HG02623 (cell line): Measurements from ENCODE around the gene AP4E1.
"Not testable (repeated sequence)": the region's sequence is repeated elsewhere in the genome, so short reads cannot be mapped to it uniquely, and the experiment has no call there.

ENCODE experiments used
- ATAC-seq: cut with Tn5 transposase; IDR thresholded peaks from one replicate; pipeline ENCODE4 v1.9.1; 2021; ENCODE audit warnings: moderate library complexity; ENCODE audit not compliant: unreplicated experiment

The AP4E1 gene

DNA sequence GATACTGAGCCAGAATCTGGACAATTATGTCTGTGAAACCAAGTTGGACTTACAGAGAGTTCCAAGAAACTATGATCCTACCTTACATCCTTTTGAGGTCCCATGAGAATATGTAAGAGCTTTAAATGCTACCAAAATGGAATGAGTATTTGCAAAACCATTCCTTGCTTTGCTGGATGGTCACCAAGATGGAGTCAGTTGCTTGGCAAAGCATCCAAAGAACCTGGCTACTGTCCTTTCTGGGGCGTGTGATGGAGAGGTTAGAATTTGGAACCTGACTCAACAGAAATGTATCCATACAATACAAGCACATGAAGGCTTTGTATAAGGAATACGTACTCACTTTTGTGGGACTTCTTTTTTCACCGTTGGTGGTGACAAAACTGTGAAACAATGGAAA is 36.2 kb downstream of the AP4E1 start:
- ATAC-seq: no peak

DNA sequence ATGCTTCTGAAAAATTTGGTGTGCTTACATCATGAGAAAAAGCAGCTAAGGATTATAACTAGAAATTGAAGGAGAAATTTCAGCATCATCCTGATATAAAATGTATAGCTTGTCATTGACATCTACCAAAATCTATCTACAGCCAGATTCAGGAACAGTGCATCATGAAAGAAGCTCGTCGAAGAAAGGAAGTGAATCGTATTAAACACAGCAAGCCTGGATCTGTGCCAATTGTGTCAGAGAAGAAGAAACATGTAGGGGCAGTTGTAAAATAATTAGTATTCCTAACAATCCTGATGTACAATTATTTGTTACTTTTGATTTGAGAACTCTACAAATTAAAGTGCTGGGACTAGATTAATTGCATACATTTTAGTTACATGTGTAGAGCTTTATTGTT is 37.2 kb downstream of the AP4E1 start:
- ATAC-seq: no peak

DNA sequence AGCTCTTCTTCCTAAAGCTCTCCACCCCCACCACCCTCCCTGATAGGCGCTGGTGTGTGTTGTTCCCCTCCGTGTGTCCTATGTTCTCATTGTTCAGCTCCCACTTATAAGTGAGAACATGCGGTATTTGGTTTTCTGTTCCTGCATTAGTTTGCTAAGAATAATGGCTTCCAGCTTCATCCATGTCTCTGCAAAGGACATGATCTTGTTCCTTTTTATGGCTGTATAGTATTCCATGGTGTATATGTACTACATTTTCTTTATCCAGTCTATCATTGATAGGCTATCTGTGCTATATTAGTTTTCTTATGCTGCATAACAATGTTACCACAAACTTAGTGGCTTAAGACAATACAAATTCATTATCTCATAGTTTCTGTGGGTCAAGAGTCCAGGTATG is 42.3 kb downstream of the AP4E1 start:
- ATAC-seq: not testable (repeated sequence)

DNA sequence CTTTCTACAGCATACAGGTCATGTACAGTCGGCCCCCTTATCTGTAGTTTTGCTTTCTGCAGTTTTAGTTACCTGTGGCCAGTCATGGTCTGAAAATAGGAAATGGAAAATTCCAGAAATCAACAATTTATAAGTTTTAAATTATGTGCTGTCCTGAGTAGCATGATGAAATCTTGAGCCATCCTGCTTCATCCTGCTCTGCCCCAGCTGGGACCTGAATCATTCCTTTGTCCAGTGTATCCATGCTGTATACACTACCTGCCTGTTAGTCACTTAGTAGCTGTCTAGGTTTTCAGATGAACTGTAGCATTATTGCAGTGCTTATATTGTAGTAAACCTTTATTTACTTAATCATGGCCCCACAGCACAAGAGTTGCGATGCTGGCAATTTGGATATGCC is 44.8 kb downstream of the AP4E1 start:
- ATAC-seq: no peak

GRCh38 chr15:50954837-50955236 is 46.4 kb downstream of the AP4E1 start:
- not testable (repeated sequence) for ATAC-seq

- ATAC-seq: no peak
These were observed 51.2 kb downstream of the AP4E1 start for GRCh38 chr15:50959717-50960116.

- no peak for ATAC-seq
These were observed 55.6 kb downstream of the AP4E1 start for GRCh38 chr15:50964075-50964474.

GRCh38 chr15:50968353-50968752 is 59.9 kb downstream of the AP4E1 start:
- ATAC-seq: no peak

- no peak for ATAC-seq
These were observed 62.0 kb downstream of the AP4E1 start for GRCh38 chr15:50970524-50970923.

DNA sequence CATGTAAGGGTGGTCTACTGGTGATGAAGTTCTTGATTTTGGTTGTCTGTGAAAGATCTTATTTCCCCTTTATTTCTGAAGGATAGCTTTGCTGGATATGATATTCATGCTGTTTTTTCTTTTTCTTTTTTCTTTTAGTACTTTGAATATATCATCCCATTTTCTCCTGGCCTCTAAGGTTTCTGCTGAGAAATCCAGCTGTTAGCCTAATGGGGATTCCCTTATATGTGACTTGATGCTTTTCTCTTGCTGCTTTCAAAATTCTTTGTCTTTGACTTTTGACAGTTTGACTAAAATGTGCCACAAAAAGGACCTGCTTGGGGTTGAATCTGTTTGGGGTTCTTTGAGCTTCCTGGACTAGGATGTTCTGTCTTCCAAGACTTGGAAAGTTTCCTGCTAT is 62.6 kb downstream of the AP4E1 start:
- ATAC-seq: no peak

DNA sequence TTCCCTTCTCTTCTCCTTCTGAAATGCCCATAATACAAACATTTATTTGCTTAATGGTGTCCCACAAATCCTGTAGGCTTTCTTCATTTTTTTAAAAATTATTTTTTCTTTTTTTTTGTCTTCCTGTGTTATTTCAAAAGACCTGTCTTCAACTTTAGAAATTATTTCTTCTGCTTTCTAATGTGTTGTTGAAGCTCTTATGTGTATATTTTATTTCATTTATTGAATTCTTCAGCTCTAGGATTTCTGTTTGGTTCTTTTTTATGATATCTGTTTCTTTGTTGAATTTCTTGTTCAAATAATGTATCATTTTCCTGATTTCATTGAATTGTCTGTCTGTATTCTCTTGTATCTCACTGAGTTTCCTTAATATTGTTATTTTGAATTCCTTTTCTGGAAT is 63.1 kb downstream of the AP4E1 start:
- ATAC-seq: no peak

GRCh38 chr15:50973605-50974004 is 65.1 kb downstream of the AP4E1 start:
- no peak for ATAC-seq

- ATAC-seq: no peak
These were observed 68.7 kb downstream of the AP4E1 start for GRCh38 chr15:50977162-50977561.

GRCh38 chr15:50978580-50978979 is 70.1 kb downstream of the AP4E1 start:
- no peak for ATAC-seq

- no peak for ATAC-seq
These were observed 70.6 kb downstream of the AP4E1 start for GRCh38 chr15:50979041-50979440.

- ATAC-seq: no peak
These were observed 85.1 kb downstream of the AP4E1 start for GRCh38 chr15:50993598-50993997.

DNA sequence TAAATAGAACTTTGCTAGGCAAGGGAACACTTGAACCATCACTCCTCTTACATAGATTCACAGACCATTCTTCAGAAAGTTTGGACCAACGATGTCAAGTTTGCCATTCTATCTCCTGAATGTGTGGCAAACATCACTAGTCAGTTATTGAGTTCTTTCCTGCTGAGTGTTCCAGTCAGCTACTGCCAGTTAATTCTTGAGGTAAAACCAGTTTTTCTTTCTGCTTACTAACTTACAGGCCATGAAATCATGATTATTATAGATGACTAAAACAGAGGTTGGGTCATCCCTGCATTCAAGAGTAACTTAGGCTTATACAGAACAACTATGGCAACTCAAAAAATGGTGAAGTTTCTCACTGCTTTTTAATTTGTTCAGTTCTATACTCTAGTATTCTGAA is 88.2 kb downstream of the AP4E1 start:
- ATAC-seq: no peak

DNA sequence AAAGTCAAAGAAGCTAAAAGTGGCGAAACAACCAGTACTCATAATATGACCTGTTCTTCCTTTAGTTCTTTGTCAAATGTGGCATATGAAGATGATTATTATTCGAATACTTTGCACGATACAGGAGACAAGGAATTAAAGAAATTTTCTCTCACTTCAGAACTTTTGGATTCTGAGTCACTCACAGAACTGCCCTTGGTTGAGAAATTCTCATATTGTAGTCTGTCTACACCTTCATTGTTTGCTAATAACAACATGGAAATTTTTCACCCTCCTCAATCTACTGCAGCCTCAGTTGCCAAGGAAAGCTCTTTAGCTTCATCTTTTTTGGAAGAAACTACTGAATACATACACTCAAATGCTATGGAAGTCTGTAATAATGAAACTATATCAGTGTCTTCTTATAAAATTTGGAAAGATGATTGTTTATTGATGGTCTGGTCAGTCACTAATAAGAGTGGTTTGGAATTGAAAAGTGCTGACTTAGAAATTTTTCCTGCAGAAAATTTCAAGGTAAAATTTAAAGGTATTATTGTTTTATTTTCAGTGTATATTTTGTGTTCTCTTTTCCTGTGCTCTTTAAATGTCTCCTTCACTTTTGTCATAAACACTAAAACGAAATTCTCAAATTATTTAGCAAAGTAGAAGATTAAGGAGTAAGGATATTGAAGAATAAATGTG is 89.0 kb downstream of the AP4E1 start:
- ATAC-seq: no peak

- ATAC-seq: no peak
These were observed 95.6 kb downstream of the AP4E1 start for GRCh38 chr15:51004103-51004551.

DNA sequence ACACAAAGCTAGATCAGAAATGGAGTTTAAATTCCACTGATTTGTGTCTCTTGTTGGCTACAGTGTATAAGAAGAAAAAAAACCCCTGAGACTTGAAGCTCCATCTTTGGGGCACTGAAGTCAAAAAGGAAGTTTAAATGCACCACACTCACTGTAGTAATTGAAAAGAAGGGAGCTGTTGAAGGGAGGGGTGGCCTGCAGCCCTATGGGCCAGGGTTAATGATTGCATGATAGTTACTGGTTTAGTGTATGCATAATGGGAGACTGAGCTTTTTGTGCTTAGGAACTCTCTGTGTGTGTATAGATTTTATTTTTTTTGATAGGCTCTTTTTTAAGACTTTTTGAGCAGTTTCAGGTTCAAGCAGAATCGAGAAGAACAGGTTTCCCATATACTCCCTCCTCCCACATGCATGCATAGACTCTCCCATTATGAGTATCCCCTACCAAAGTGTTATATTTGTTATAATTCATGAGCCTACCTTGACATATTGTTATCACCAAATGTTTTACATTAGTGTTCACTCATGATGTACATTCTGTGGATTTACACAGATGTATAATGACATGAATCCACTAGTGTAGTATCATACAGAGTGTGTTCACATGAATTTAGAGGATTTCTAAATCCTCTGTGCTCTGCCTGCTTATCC is 98.0 kb downstream of the AP4E1 start:
- ATAC-seq: no peak

GRCh38 chr15:51007131-51007666 is 98.7 kb downstream of the AP4E1 start:
- no peak for ATAC-seq

GRCh38 chr15:51011212-51011611 is 102.7 kb downstream of the AP4E1 start:
- no peak for ATAC-seq
